ENCODE data around the gene CTIF.
"Not testable (repeated sequence)": the region's sequence is repeated elsewhere in the genome, so short reads cannot be mapped to it uniquely, and the experiment has no call there.

Gene CTIF

GRCh38 chr18:48709371-48710062, 170.7 kb downstream of the CTIF start:
- no peak for DNase-seq (ENCODE audit: low read depth)

- no peak for DNase-seq (ENCODE audit: low read depth)
Measured at GRCh38 chr18:48711651-48712486, 173.0 kb downstream of the CTIF start.

GRCh38 chr18:48713309-48713708, 174.5 kb downstream of the CTIF start:
- no peak for DNase-seq (ENCODE audit: low read depth)

- no peak for DNase-seq (ENCODE audit: low read depth)
Measured at GRCh38 chr18:48714873-48715272, 176.0 kb downstream of the CTIF start.

GRCh38 chr18:48715711-48716361, 177.0 kb downstream of the CTIF start:
- DNase-seq (ENCODE audit: low read depth), result no peak

GRCh38 chr18:48717227-48717626, 178.4 kb downstream of the CTIF start:
- not testable (repeated sequence) for DNase-seq (ENCODE audit: low read depth)

GRCh38 chr18:48718251-48718959, 179.6 kb downstream of the CTIF start:
- no peak for DNase-seq (ENCODE audit: low read depth)

- no peak for DNase-seq (ENCODE audit: low read depth)
Measured at GRCh38 chr18:48719388-48719787, 180.6 kb downstream of the CTIF start.

GRCh38 chr18:48719974-48720654, 181.3 kb downstream of the CTIF start:
- no peak for DNase-seq (ENCODE audit: low read depth)

GRCh38 chr18:48720655-48721025, 181.8 kb downstream of the CTIF start:
- DNase-seq (ENCODE audit: low read depth), result no peak

GRCh38 chr18:48721312-48721711, 182.5 kb downstream of the CTIF start:
- DNase-seq (ENCODE audit: low read depth), result no peak

GRCh38 chr18:48723016-48723415, 184.2 kb downstream of the CTIF start:
- no peak for DNase-seq (ENCODE audit: low read depth)

- DNase-seq (ENCODE audit: low read depth), result no peak
Measured at GRCh38 chr18:48723837-48724236, 185.0 kb downstream of the CTIF start.

GRCh38 chr18:48724442-48724841, 185.6 kb downstream of the CTIF start:
- DNase-seq (ENCODE audit: low read depth), result no peak

- DNase-seq (ENCODE audit: low read depth), result no peak
Measured at GRCh38 chr18:48724939-48725338, 186.1 kb downstream of the CTIF start.

- no peak for DNase-seq (ENCODE audit: low read depth)
Measured at GRCh38 chr18:48725562-48725961, 186.7 kb downstream of the CTIF start.

GRCh38 chr18:48727681-48728080, 188.8 kb downstream of the CTIF start:
- DNase-seq (ENCODE audit: low read depth), result no peak

- no peak for DNase-seq (ENCODE audit: low read depth)
Measured at GRCh38 chr18:48728204-48728833, 189.5 kb downstream of the CTIF start.

- DNase-seq (ENCODE audit: low read depth), result no peak
Measured at GRCh38 chr18:48729404-48729803, 190.6 kb downstream of the CTIF start.

GRCh38 chr18:48730010-48730409, 191.2 kb downstream of the CTIF start:
- DNase-seq (ENCODE audit: low read depth), result no peak

- DNase-seq (ENCODE audit: low read depth), result no peak
Measured at GRCh38 chr18:48732767-48733424, 194.1 kb downstream of the CTIF start.

Measured in stimulated activated CD8-positive, alpha-beta memory T cell treated with anti-CD3 and anti-CD28 coated beads, Interleukin-12 subunit alpha, Interleukin-12 subunit beta, amount 100 ng/mL, for 1 hour (primary cell).